Liver (tissue), 3 donors: ENCODE results near the gene FGR.

Experiments
- JUND ChIP-seq, 2 donors: IDR thresholded peaks; 2 replicates each; pipeline ENCODE4 v1.6.1; 2016; ENCODE audit warnings: antibody characterized with exemption in 2 of 2
- TF ChIP-seq, protein P1 (sequence below): fragments of 150-350 bp; IDR thresholded peaks from 2 replicates; pipeline ENCODE4 v1.5.1; 2017; ENCODE audit warnings: improper control_type of control experiment, low read depth, low read length; ENCODE audit not compliant: missing input control
- TF ChIP-seq, protein P2 (sequence below): IDR thresholded peaks from 2 replicates; pipeline ENCODE4 v1.6.1; 2016; ENCODE audit warnings: antibody characterized with exemption
- donor health status: healthy.
- donor health status: healthy.

GRCh38 chr1:27614625-27615344 is 20.2 kb downstream of the FGR start:
- TF ChIP-seq, protein P1, sequence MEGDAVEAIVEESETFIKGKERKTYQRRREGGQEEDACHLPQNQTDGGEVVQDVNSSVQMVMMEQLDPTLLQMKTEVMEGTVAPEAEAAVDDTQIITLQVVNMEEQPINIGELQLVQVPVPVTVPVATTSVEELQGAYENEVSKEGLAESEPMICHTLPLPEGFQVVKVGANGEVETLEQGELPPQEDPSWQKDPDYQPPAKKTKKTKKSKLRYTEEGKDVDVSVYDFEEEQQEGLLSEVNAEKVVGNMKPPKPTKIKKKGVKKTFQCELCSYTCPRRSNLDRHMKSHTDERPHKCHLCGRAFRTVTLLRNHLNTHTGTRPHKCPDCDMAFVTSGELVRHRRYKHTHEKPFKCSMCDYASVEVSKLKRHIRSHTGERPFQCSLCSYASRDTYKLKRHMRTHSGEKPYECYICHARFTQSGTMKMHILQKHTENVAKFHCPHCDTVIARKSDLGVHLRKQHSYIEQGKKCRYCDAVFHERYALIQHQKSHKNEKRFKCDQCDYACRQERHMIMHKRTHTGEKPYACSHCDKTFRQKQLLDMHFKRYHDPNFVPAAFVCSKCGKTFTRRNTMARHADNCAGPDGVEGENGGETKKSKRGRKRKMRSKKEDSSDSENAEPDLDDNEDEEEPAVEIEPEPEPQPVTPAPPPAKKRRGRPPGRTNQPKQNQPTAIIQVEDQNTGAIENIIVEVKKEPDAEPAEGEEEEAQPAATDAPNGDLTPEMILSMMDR, result no peak
- no peak for TF ChIP-seq JUND (IDR thresholded peaks at IDR 0.05)
- TF ChIP-seq, protein P2, sequence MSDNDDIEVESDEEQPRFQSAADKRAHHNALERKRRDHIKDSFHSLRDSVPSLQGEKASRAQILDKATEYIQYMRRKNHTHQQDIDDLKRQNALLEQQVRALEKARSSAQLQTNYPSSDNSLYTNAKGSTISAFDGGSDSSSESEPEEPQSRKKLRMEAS, result no peak
